ENCODE data around the gene PCDHGA3.
A peak's percentile ranks its signal among the peaks of the same experiment; 100 is the strongest.

The PCDHGA3 gene

GRCh38 chr5:141362719-141363118 is 19.1 kb downstream of the PCDHGA3 start:
- H3K4me3 ChIP-seq (ENCODE audit: low read length), result no peak overlapping the region

GRCh38 chr5:141363952-141364660 is 20.5 kb downstream of the PCDHGA3 start, which contains the start of gene PCDHGA5:
Gene PCDHGA5, plus strand, starts transcription at chr5:141364162. Its CDS starts 169 bp downstream, at chr5:141364331.
- H3K4me3 ChIP-seq (ENCODE audit: low read length), result peak within 1 kb of the TSS; percentile 39
- peak; percentile 36 for TF ChIP-seq CTCF (conservative IDR thresholded peaks at IDR 0.05; ENCODE audit: low read length)

More at GRCh38 chr5:141362719-141363118, 19.1 kb downstream of the PCDHGA3 start:
- TF ChIP-seq CTCF (conservative IDR thresholded peaks at IDR 0.05; ENCODE audit: low read length), result no peak
- DNase-seq (ENCODE audit: low read depth), result no peak

GRCh38 chr5:141366016-141366896 is 22.6 kb downstream of the PCDHGA3 start:
- no peak overlapping the region for H3K4me3 ChIP-seq (ENCODE audit: low read length)
- no peak for DNase-seq (ENCODE audit: low read depth)
- no peak for TF ChIP-seq CTCF (conservative IDR thresholded peaks at IDR 0.05; ENCODE audit: low read length)

More at GRCh38 chr5:141363952-141364660, 20.5 kb downstream of the PCDHGA3 start, which contains the start of gene PCDHGA5:
- DNase-seq (ENCODE audit: low read depth), result peak; percentile 26

GRCh38 chr5:141369994-141370848 is 26.6 kb downstream of the PCDHGA3 start, which contains the start of gene PCDHGB3:
Gene PCDHGB3, plus strand, starts transcription at chr5:141370242. Its CDS starts 153 bp downstream, at chr5:141370395.
- H3K4me3 ChIP-seq (ENCODE audit: low read length), result peak within 1 kb of the TSS; percentile 55
- DNase-seq (ENCODE audit: low read depth), result peak; percentile 73
- peak; percentile 62 for TF ChIP-seq CTCF (conservative IDR thresholded peaks at IDR 0.05; ENCODE audit: low read length)

GRCh38 chr5:141371572-141372475 is 28.2 kb downstream of the PCDHGA3 start:
- no peak for DNase-seq (ENCODE audit: low read depth)
- no peak for TF ChIP-seq CTCF (conservative IDR thresholded peaks at IDR 0.05; ENCODE audit: low read length)
- H3K4me3 ChIP-seq (ENCODE audit: low read length), result no peak overlapping the region
